GM18508 (cell line): ENCODE results near the gene TOX2.
"Not testable (repeated sequence)": the region's sequence is repeated elsewhere in the genome, so short reads cannot be mapped to it uniquely, and the experiment has no call there.

Experiments
- ATAC-seq: cut with Tn5 transposase; IDR thresholded peaks from one replicate; pipeline ENCODE4 v1.9.1; 2021; ENCODE audit warnings: moderate number of reproducible peaks; ENCODE audit not compliant: insufficient read depth, unreplicated experiment

TOX2 gene

DNA sequence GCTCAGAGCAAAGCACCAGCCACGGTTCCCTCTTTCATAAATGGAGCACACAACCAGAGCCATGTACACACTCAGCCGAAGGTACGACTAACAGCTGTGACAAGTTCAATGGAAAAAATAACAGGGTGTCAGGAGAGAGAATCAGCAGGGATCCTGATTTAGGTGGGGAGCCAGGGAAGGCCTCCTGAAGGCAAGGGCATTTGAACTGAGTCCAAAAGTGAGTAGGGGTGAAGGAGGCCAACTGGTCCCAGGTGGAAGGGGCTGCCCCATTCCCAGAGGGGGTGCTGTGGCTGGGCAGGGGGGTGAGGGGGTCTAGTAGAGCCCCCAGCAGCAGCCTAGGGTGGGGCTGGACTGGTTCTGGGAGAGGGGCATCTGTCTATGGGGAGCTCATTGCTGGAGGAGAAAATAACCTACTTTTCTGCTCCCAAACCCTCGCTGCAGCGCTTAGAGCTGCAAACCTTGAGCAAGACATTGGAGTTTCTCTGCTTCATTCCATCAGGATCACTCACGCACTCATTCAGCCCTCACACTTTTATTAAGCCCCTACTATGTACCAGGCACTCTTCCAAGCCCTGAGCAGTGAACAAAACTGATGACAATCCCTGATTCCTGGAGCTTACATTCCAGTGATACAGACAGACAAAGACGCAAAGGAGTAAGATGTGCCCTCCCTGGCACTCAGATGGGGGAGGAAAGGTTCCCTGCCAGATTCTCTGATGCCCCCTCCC is 113.5 kb downstream of the TOX2 start:
- no peak for ATAC-seq

DNA sequence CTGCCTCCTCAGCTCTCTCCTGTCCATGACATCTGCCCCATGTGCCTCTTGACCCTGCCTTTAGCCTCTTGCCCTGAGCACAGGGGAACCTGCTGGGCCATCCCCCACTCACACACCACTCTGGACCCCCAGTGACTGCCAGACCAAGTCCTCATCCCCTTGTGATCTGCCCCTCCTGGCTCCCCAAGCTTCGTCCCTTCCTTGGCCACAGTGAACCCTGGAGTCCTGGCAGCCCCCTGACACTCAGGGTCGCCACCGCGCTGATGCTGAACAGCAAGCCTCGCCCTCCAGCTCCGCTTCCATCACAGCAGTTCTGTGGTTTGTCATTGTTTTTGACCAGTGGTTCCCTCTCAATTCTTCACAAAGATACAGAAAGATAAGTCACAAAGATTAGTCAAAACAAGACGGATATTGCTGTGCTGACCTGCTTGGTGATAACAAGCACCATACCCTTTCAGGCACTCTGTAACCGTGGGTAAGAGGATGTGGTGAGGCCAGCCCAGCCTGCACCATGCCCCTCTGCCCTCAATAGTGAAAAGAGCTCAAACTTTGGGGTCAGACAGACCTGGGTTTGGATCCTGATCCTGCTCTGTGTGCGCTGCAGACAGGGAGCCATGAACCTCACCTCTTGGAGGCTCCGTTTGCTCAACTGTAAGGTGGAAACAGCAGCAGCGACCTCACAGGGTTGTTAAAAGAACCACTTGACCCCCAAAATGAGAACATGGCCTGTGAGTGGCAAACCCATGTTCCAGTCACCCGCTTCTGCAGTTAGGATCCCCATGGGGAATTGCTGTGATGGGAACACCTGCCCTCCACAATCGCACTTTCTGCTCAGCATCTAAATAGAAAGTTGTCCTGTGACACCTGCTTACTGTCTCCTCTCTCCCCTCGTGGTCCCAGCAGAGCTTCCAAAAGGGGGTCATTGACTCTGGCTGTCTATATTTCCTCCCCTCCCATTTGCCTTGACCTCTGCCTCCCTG is 114.5 kb downstream of the TOX2 start:
- no peak for ATAC-seq

DNA sequence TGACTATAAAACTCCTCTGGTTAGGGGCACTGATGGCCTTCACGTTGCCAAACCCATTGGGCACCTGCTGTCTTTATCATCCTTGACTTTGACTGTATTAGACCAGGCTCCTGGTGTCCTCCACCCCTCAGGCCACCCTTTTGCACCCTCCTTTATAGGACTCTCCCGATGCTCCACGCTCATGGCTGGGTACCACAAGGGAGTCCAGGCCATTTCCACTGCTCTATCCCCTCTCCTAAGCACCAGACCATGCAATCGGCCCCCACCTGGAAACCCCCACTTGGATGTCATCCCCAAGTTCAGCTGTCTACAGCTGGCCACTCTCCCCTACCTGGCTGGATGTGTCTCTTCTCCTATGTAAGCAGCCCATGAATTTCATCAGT is 115.2 kb downstream of the TOX2 start:
- no peak for ATAC-seq

DNA sequence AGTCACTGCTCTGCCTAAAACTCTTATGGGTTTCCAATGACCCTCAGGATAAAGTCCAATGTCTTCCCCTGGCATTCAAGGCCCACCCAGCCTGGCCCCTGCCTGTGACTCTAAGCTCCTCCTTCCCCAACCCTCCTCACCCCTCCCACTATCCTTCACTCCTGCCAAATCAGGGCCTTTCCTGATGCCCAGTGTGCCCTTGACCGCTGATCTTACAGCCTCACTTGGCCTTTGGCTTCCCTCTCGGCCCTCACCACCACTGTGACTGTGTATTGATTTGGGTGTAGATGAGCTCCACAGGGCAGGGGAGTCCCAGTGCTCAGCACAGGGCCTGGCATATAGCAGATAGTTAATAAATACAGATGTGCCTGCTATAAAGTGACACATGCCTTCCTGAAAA is 115.7 kb downstream of the TOX2 start:
- ATAC-seq, result no peak

DNA sequence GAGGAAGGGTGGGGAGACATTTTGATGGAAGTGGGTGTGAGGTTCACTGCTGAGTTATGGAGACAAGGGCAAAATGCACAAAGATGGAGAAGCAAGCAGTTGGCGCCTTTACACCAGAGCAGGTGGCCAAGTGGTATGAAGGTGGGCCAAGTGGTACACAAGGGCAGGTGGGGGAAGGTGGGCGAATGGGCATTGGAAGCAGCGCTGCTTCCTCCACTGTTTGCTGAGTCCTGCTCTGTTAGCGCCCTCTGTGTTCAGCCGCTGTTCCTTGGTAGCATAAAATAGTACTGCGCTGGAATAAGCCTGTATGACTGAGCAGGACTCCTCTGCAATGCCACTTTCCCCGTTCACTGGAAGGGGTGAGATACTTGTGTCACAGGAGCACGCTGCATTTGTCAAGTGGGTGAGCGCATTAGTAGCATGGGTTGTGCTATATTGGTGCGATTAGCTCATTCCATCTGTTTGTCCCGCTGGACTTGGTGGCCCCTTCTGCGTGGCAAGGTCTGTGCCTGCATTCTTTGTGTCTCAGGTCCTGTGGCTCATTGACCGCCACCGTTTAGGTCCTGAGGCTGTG is 116.4 kb downstream of the TOX2 start:
- no peak for ATAC-seq

DNA sequence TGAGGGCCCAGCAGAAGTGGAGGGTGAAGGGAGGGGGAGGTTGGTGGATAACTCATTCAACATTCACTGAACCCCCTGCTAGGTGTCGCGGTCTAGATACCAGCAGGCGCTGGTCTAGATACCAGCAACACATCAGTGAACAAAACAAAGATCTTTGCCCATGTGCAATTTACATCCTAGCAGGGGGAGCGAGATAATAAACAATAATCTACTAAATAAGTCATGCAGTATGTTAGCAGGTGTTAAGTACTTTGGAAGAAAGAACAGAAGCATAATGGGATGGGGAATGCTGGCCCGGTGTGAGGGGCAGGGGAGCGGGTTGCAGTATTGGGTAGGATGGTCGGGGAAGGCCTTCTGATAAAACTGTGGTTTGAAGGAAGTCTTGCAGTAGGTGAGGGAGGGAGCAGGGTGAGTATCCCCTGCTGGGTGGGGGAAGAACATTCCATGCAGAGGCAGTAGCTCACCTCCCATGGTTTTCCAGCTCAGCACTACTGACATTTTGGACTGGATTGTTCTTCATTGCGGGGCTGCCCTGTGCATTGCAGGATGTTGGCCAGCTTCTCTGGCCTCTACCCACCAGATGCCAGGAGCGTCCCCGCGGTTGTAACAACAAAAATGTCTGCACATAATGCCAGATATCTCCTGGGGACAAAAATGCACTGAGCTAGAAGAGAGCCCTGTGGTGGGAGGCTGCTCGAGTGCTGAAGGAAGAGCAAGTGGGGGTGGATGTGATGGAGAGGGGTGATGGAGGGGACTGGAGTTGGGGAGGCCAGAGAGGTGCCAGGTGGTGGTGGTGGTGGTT is 117.3 kb downstream of the TOX2 start:
- ATAC-seq, result no peak

DNA sequence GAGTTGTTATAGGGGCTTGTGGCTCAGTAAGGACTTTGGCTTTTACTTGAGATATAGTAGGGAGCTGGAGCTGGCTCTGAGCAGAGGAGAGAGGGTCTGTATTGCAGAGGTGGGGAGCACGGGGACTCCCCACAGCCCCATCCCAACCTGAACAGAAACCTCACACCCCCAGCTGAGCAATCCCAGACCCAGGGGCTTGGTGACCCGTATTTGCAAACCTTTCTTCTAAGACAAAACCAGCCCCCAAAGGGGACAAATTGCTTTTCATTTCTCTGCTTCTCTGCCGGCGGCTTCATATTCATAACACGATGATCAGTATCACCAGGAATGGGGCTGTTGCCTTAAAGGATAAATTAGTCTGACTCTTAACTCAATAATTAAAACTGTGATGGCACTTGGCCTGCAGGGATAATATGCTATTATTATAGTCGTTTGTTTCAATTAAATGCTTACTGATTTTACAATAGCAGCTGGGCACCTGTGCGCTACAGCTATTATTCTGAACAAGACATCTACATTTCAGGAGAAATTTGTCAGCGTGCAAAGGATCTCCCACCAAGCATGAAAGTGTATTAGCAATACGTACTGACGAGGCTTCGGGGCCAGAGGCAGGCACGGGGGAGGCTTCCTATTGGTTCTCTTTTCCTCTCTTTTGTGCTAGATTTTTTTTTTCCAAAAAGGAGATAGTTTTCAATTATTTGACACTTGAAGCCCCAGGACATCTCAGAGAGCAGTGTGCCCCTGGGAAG is 118.1 kb downstream of the TOX2 start:
- ATAC-seq, result no peak

DNA sequence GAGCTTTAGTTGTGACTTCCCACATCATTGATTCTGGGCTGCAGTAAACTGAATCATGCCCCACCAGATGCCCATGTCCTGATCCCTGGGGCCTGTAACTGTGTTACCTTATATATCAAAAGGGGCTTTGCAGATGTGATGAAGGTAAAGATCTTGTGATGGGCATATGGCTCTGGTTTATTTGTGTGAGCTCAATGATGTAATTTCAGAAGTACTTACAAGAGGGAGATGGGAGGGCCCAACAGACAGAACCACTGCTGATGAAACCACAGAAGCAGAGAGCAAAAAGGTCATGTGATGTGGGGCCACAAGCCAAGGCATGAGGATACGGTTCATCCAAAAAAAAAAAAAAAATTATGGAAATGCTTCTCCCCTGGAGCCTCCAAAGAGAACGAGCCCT is 118.7 kb downstream of the TOX2 start:
- no peak for ATAC-seq

DNA sequence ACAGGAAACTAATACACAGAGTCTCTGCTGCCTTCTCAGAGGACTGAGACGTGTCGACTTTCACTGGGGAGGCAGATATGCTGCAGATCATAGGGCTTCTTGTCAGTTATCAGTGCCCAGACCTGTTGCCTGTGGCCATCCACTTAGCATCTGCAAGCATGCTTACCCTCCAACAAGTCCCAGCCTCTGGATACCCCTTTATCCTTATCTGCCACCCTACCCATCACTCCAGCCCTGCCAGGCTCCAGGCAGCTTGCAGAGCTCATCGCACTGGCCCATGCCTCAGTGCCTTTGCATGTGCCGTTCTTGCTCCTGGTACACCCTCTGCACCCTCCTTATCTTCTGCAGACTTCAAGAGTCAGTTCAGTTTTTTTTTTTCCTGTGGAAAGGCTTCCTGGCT is 119.2 kb downstream of the TOX2 start:
- no peak for ATAC-seq

DNA sequence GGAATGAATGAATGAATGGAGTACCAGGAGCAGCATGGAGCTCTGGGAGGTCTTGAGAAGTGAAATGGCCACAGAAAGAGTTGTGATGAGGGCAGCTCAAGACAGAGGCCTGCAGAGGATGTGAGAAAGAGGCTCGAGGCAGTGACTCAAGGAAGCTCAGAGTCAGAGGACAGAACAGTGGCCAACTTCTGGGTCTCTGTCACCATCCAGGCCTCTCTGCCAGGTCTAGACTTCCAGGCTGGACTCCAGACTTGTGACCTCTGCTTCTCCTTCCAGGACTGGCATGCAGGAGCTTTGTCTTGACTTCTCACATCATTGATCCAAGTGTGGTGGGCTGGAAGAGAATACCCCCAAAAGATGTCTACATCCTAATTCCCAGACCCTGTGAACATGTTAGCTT is 119.8 kb downstream of the TOX2 start:
- no peak for ATAC-seq

DNA sequence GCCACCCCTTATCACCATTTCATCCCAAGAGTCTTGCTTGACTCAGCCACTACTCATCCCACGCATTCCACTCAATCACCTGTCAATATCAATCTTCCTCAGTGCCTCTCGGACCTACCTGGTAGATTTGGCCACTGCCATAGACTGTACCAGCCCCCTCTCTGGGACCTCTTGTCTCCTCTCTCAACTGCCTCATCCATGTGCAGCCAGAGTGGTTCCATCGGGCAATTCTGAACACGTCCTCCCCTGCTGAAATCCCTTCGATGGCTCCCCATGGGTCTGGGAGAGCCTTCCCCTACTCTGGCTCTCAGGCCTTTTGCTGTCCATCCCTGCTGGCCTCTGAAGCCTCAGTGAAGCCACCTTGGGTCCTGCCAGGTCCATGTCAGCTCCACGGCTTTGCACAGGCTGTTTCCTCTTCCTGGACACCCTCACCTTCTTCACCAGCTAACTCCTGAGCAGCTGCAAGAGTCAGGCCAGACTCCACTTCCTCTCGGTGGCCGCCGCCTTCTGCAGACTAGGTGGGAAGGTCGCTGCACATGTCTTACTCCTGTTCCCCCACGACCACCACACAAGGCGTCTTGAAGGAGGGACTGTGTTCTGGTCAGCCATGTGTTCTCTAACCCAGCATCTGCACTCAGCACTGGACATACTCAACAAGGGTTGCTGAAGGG is 120.4 kb downstream of the TOX2 start:
- no peak for ATAC-seq

DNA sequence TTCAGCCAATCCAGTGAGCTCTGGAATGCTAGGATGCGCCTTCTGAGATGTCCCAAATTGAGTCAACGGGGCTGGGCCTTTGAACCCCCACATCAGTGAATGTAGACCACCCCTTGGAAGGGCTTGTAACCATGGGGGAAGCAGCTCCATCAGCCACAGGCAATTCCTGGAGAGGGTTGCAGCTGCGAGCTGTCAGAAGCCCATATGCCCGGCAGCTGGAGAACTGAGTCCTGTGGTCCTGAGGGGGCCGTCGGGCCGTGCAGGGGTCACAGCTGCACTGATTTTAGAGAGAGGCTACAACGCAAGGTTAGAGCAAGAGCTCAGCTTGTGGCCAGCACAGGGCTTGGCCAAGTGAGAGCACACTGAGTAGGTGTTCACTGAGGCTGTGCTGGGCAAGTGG is 121.3 kb downstream of the TOX2 start:
- no peak for ATAC-seq

DNA sequence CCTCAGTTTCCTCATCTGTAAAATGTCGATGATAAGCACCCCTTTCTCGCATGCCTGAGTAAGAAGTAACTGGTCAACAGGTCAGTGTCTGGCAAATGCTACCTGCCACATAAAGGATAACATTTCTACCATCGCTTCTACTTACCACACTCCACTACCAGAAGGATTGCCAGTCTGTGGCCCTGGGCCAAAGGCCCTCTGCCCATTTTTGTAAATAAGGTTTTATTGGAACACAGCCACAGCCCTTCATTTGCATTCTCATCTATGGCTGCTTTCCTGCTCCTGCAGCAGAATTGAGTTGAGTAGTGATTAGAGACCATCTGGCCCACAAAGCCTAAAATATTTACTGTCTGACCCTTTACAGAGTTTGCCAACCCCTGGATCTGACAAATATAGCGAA is 121.8 kb downstream of the TOX2 start:
- ATAC-seq, result no peak

DNA sequence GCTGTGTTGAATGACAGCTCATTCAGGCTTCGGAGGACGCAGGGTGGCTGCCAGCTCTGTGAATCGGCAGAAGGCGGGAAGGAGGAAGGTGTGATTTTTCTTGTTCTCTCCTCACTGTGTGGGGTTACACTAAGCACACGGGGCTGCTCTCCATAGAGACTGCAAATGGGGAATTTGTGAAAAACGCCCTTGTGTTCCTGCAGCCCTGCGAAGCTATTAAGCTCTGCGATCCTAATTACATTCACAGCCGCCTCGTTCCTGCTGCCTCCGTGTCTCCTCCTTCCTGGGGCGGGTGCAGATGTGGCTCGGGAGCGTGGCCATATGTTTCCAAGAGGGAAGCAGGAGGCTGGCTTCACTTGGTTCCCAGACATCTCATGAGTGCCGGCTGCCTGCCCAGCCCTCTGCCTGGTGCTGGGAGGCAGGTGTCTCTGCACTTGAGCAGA is 124.0 kb downstream of the TOX2 start:
- no peak for ATAC-seq

DNA sequence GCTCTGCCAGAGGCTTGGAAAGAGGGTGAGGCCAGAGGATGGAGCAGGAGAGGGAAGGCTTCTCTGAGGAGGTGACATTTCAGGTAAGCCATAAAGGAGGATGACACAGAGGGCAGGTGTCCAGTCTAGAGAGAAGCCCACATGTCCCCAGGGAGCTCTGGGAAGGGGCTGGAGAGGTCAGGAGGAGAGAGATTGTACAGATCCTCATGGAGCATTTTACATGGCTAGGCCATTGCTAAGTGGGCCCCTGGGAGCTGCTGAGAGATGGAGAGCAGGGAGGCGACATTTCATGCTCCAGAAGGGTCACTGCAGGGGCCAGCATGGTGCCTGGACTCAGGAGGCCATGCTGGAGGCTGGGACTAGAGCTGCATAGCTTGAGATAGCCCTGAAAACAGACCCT is 124.5 kb downstream of the TOX2 start:
- no peak for ATAC-seq

DNA sequence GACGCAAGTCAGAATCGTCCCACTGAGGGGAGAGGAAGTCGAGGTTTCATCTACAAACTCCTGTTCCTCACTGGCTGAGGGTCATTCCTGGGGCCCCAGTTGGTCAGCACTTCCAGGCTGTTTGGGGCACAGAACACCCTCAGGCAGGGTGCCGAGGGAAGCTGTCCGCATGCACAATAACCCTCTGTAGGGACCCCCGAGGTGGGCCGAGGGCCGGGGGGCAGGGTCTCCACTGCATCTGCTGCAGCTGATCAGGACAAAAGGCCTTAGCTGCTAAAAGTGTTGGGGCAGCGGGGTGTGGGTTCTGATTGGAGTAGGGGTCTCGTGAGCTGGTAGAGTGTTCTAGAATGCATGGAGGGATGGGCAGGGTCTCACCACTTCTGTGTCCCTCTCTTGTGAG is 125.1 kb downstream of the TOX2 start:
- no peak for ATAC-seq

DNA sequence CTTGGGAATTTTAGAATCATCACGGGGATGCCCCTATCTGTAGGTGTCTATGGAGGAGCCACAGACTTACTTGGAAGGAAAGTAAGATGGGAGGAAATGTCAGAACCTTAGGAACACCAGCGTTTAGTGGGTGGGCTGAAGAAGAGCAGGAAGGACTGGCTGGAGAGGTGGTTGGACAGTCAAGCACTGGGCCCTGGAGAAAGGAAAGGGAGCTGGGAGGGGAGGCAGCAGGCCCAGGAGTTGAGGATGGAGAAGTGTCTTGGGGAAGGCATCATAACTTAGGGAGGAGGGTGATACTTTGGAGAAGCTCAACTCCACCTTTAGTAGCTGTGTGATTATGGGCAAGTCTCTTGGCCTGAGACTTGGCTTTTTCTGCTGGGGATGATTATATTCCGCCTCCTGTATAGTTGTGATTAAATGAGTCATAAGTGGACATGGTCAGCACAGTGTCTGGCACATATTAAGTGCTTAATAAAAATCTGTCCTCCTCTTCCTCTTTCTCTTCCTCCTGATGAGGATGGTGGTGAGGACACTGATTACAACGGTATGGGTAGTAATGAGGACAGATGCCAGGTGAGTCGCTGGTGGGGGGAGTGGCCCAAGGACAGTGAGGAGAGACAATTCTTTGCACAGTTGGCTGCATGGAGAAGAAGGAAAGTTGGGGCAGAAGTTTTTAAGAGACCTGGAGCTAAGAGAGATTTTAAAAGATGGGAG is 125.7 kb downstream of the TOX2 start:
- no peak for ATAC-seq

DNA sequence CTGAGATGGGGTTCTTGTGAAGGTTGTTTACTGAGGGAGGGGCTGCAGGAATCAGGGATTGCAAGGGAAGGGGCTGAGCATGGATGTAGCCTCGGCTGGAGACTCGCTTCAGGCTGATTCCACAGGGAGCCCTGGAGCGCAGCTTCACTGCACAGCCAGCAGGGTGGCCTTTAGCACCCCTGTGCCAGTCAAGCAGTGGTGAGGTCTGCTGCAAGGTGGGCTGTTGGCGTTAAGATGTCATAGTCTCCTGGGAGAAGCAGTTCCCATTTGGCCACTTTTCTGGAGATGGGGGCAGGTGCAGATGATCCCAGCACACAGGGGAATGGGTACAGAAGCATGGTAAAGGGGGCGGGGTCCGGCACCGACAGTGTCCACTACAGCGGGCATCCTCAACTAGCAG is 126.3 kb downstream of the TOX2 start:
- ATAC-seq, result no peak

DNA sequence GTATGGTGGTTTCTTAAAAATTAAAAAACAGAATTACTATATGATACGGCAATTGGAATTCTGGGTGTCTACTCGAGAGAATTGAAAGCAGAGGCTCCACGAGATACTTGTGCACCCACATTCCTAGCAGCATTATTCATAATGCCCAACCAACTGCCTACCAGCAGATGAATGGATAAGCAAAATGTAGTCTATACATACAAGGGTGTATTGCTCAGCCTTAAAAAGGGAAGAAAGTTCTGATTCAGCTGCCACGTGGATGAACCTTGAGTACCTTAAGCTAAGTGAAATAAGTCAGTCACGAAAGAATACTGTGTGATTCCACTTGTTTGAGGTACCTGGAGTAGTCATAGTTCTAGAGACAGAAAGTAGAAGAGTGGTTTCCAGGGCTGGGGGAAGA is 130.1 kb downstream of the TOX2 start:
- ATAC-seq, result not testable (repeated sequence)
